ENCODE data around the gene DGCR6L.

DNA sequence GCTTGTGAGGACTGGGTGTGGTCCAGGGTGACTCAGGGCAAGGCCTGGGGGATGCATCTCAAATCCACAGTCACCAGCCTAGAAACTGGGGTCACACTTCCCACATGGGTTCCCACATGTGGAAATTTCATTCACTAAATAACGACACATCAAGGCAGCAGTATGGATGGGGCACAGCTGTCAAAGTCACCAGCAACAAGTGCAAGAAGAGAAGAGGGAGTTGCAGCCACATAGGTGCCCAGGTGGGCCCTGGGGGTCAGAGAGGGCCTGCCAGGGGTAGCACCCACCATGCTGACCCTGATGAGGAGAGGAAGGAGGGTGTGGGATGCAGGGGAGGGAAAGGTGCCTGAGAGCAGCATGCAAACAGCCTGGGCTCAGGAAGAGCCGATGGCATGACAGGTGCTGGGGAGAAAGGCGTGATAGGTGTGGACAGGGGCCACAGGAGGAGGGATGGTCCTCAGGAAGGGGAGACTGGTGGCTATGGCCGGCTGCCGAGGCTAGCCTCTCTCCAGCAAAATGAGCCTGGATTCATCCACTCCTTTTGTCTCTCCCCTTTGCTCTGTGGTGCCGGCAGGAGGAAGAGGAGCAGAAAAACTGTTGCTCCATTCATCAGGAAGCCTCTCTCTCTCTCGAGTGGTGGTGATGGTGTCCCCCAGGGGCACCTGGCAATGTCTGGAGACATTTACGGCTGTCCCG is 22.3 kb downstream of the DGCR6L start:
- TF ChIP-seq CTCF (conservative IDR thresholded peaks at IDR 0.05; ENCODE audit: low read depth, low read length): no peak
- TF ChIP-seq RCOR1 (IDR thresholded peaks at IDR 0.05; ENCODE audit: insufficient replicate concordance, low read length): no peak
- TF ChIP-seq, protein P1, sequence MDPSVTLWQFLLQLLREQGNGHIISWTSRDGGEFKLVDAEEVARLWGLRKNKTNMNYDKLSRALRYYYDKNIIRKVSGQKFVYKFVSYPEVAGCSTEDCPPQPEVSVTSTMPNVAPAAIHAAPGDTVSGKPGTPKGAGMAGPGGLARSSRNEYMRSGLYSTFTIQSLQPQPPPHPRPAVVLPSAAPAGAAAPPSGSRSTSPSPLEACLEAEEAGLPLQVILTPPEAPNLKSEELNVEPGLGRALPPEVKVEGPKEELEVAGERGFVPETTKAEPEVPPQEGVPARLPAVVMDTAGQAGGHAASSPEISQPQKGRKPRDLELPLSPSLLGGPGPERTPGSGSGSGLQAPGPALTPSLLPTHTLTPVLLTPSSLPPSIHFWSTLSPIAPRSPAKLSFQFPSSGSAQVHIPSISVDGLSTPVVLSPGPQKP (IDR thresholded peaks at IDR 0.05; ENCODE audit: borderline replicate concordance, low read depth, low read length): no peak
